Panc1 (cell line): ENCODE measurements around the gene MEAF6. TPM values are rescaled to one million over a fixed set of nuclear protein-coding genes. Genes with fewer than 3 reads are reported as not detected.
A peak's percentile ranks its signal among the peaks of the same experiment; 100 is the strongest.

Source experiments
- ATAC-seq: fragments of 200-7000 bp; cut with Tn5 transposase; 2 replicates; pipeline ENCODE4 v1.9.1; 2020; ENCODE audit warnings: mild to moderate bottlenecking, moderate library complexity
- BruUV-seq: library from RNA; stranded (reverse); fragments of 400-500 nt; replicated peaks from 2 replicates; lab custom pipeline; 2021; lab: Mats Ljungman, UMichigan
- CTCF ChIA-PET: fragments of 300-600 bp; sonication (Branson Sonifier 250); formaldehyde crosslinking; loops from one replicate; lab custom pipeline; 2022; ENCODE audit warnings: antibody characterized with exemption; lab: Charles Lee
- POLR2A ChIA-PET: fragments of 300-600 bp; sonication (Branson Sonifier 250); formaldehyde crosslinking; loops from one replicate; lab custom pipeline; 2022; ENCODE audit warnings: antibody characterized with exemption; lab: Charles Lee
- DNase-seq: peaks from one replicate; pipeline ENCODE4 v3.0.0-alpha.2; 2010; ENCODE audit warnings: low read depth, low spot score
- H3K27ac ChIP-seq: 2 replicates; pipeline ENCODE4 v1.5.1; 2011; ENCODE audit warnings: mild to moderate bottlenecking, low read length, inconsistent platforms
- H3K27me3 ChIP-seq: fragments of 200-500 bp; sonication (Bioruptor generic); 2 replicates; pipeline ENCODE4 v1.6.0; 2014; ENCODE audit warnings: low read length, inconsistent platforms; ENCODE audit not compliant: control insufficient read depth, insufficient read depth
- H3K36me3 ChIP-seq: fragments of 200-500 bp; sonication (Bioruptor generic); 2 replicates; pipeline ENCODE4 v1.5.1; 2014; ENCODE audit warnings: inconsistent platforms, mild to moderate bottlenecking, low read length, moderate library complexity; ENCODE audit not compliant: control insufficient read depth, insufficient read depth
- H3K4me1 ChIP-seq: 2 replicates; pipeline ENCODE4 v1.5.1; 2011; ENCODE audit warnings: inconsistent platforms, mild to moderate bottlenecking, low read length, moderate library complexity; ENCODE audit not compliant: control insufficient read depth, insufficient read depth
- H3K4me3 ChIP-seq, 2 experiments: 2 replicates each; pipeline ENCODE4 v1.5.1; 2011 to 2012; ENCODE audit warnings: low read depth in 2 of 2, low read length in 2 of 2, mild to moderate bottlenecking in 2 of 2, inconsistent platforms in 1 of 2, moderate library complexity in 1 of 2
- H3K9me3 ChIP-seq: fragments of 200-500 bp; sonication (Bioruptor generic); 2 replicates; pipeline ENCODE4 v1.5.1; 2014; ENCODE audit warnings: low read depth, mild to moderate bottlenecking, inconsistent platforms, low read length, moderate library complexity; ENCODE audit not compliant: control insufficient read depth, insufficient read depth
- POLR2AphosphoS5 ChIP-seq: IDR thresholded peaks from 2 replicates; pipeline ENCODE4 v1.6.1; 2012; ENCODE audit warnings: mild to moderate bottlenecking, low read depth, low read length, moderate library complexity
- SIN3A ChIP-seq: IDR thresholded peaks from 2 replicates; pipeline ENCODE4 v1.6.1; 2012; ENCODE audit warnings: low read depth, mild to moderate bottlenecking, low read length, moderate library complexity, borderline replicate concordance; ENCODE audit not compliant: insufficient read depth
- TCF7L2 ChIP-seq: IDR thresholded peaks from 2 replicates; pipeline ENCODE4 v1.6.1; 2011; ENCODE audit warnings: mild to moderate bottlenecking, low read depth, low read length, inconsistent platforms
- in situ Hi-C: cut with HindIII; loops from 2 replicates; pipeline ENCODE4 v1.10.0; 2016; ENCODE audit warnings: low sequenced_read_pairs, low pct_unique_long_range_greater_than_20kb
- intact Hi-C: fragments of 100-400 bp; cut with micrococcal nuclease; formaldehyde crosslinking; loops from one replicate; pipeline ENCODE4 v1.10.0; 2022; ENCODE audit not compliant: unreplicated experiment
- microRNA-seq: library from miRNA; unstranded; fragments of <30 nt; microRNA quantifications from one replicate; pipeline ENCODE4 v1.1.0, GENCODE V29; 2020; ENCODE audit not compliant: unreplicated experiment
- total RNA-seq: library from RNA; stranded (reverse); gene quantifications from one replicate; pipeline ENCODE4 v1.2.1, GENCODE V29; 2021; ENCODE audit not compliant: unreplicated experiment
- TF ChIP-seq, protein P1 (sequence below): fragments of 450-650 bp; IDR thresholded peaks from 2 replicates; pipeline ENCODE4 v1.5.1; 2017; ENCODE audit warnings: mild to moderate bottlenecking
- TF ChIP-seq, protein P2 (sequence below), 2 experiments: IDR thresholded peaks; 2 replicates each; pipeline ENCODE4 v1.6.1; 2011 to 2012; ENCODE audit warnings: low read depth in 2 of 2, control low read depth in 1 of 2, low read length in 1 of 2, mild to moderate bottlenecking in 1 of 2, moderate library complexity in 1 of 2; ENCODE audit not compliant: insufficient read depth in 1 of 2

MEAF6 gene
- total RNA-seq, 1 experiment from 2014 or later, result 50.0 TPM

GRCh38 chr1:37446874-37447273, 67.7 kb downstream of the MEAF6 start:
- DNase-seq (no peak), ATAC-seq (no peak)
- TF ChIP-seq POLR2AphosphoS5, result no peak
- no peak for TF ChIP-seq SIN3A
- TF ChIP-seq, protein P1, sequence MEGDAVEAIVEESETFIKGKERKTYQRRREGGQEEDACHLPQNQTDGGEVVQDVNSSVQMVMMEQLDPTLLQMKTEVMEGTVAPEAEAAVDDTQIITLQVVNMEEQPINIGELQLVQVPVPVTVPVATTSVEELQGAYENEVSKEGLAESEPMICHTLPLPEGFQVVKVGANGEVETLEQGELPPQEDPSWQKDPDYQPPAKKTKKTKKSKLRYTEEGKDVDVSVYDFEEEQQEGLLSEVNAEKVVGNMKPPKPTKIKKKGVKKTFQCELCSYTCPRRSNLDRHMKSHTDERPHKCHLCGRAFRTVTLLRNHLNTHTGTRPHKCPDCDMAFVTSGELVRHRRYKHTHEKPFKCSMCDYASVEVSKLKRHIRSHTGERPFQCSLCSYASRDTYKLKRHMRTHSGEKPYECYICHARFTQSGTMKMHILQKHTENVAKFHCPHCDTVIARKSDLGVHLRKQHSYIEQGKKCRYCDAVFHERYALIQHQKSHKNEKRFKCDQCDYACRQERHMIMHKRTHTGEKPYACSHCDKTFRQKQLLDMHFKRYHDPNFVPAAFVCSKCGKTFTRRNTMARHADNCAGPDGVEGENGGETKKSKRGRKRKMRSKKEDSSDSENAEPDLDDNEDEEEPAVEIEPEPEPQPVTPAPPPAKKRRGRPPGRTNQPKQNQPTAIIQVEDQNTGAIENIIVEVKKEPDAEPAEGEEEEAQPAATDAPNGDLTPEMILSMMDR, result no peak
- TF ChIP-seq, protein P2, sequence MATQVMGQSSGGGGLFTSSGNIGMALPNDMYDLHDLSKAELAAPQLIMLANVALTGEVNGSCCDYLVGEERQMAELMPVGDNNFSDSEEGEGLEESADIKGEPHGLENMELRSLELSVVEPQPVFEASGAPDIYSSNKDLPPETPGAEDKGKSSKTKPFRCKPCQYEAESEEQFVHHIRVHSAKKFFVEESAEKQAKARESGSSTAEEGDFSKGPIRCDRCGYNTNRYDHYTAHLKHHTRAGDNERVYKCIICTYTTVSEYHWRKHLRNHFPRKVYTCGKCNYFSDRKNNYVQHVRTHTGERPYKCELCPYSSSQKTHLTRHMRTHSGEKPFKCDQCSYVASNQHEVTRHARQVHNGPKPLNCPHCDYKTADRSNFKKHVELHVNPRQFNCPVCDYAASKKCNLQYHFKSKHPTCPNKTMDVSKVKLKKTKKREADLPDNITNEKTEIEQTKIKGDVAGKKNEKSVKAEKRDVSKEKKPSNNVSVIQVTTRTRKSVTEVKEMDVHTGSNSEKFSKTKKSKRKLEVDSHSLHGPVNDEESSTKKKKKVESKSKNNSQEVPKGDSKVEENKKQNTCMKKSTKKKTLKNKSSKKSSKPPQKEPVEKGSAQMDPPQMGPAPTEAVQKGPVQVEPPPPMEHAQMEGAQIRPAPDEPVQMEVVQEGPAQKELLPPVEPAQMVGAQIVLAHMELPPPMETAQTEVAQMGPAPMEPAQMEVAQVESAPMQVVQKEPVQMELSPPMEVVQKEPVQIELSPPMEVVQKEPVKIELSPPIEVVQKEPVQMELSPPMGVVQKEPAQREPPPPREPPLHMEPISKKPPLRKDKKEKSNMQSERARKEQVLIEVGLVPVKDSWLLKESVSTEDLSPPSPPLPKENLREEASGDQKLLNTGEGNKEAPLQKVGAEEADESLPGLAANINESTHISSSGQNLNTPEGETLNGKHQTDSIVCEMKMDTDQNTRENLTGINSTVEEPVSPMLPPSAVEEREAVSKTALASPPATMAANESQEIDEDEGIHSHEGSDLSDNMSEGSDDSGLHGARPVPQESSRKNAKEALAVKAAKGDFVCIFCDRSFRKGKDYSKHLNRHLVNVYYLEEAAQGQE (IDR thresholded peaks at IDR 0.05; ENCODE audit: insufficient read depth in 1 of 2, low read depth in 2 of 2, low read length in 1 of 2), result no peak
- no peak for TF ChIP-seq TCF7L2
- intact Hi-C loops, result no loop called here
- H3K4me3 ChIP-seq, result no peak overlapping the region
- CTCF ChIA-PET, result no interaction called here
- POLR2A ChIA-PET, result no interaction called here
- no peaks in the 10 kb centered on the region for H3K9me3 ChIP-seq
- peaks cover 2% of the 10 kb centered on the region; the same call in 1 of the 2 replicates for H3K27me3 ChIP-seq
- no peaks in the 10 kb centered on the region for H3K36me3 ChIP-seq
- in situ Hi-C loops, result no loop called here
- no TSS peak for BruUV-seq
- no peaks in the 10 kb centered on the region for H3K4me1 ChIP-seq
- H3K27ac ChIP-seq, result no peak overlapping the region

- Histone ChIP-seq H3K27ac (no peak overlapping the region), H3K4me1 (no peaks in the 10 kb centered on the region), H3K27me3 (peaks cover 3% of the 10 kb centered on the region; the same call in 1 of the 2 replicates), H3K36me3 (no peaks in the 10 kb centered on the region), H3K4me3 (no peak overlapping the region), H3K9me3 (no peaks in the 10 kb centered on the region)
- intact Hi-C loops (no loop called here), in situ Hi-C loops (no loop called here)
- POLR2A ChIA-PET, result no interaction called here
- DNase-seq (no peak), ATAC-seq (no peak)
- BruUV-seq, result no TSS peak
- TF ChIP-seq TCF7L2 (no peak), SIN3A (no peak), POLR2AphosphoS5 (no peak)
- TF ChIP-seq, protein P1, result no peak
- TF ChIP-seq, protein P2 (IDR thresholded peaks at IDR 0.05; ENCODE audit: insufficient read depth in 1 of 2, low read depth in 2 of 2, low read length in 1 of 2), result no peak
- CTCF ChIA-PET, result no interaction called here
Measured at GRCh38 chr1:37442644-37443043, 71.9 kb downstream of the MEAF6 start.

Small RNA genes lying within 50 kb of the gene (microRNA-seq; reads per million reads assigned to microRNA genes)
- 3.5 reads per million, percentile 5 among the genes with 10 or more reads in this experiment for gene MIR5581
- gene MIR6732, result 0.95 reads per million

Other genes with a start within 250 kb of the MEAF6 start
- 9.4 TPM for gene ZC3H12A, start 40.2 kb downstream of the MEAF6 start, total RNA-seq
- gene SNIP1, start 39.5 kb upstream of the MEAF6 start, total RNA-seq, result 21.4 TPM
- 0.36 TPM for gene DNALI1, start 42.2 kb upstream of the MEAF6 start, total RNA-seq
- gene GNL2, start 81.2 kb upstream of the MEAF6 start, total RNA-seq, result 73.4 TPM
- gene RSPO1, start 120.1 kb upstream of the MEAF6 start, total RNA-seq, result 0.18 TPM
- 56.5 TPM for gene CDCA8, start 177.8 kb upstream of the MEAF6 start, total RNA-seq